Endothelial cell of umbilical vein (primary cell): Measurements from ENCODE around the gene HMGN2. TPM values are rescaled to one million over a fixed set of nuclear protein-coding genes. Genes with fewer than 3 reads are reported as not detected.

Source experiments
- BruUV-seq: library from RNA; stranded (reverse); fragments of 400-500 nt; replicated peaks from 2 replicates; lab custom pipeline; 2021; lab: Mats Ljungman, UMichigan
- CTCF ChIA-PET: fragments of 300-600, 350-600 bp; sonication (Branson Sonifier 250); formaldehyde crosslinking; loops from one replicate; lab custom pipeline; 2021; ENCODE audit warnings: antibody characterized with exemption, inconsistent platforms; lab: Charles Lee
- POLR2A ChIA-PET: fragments of 300-600, 350-600 bp; sonication (Branson Sonifier 250); formaldehyde crosslinking; loops from one replicate; lab custom pipeline; 2021; ENCODE audit warnings: antibody characterized with exemption, inconsistent platforms; lab: Charles Lee
- DNase-seq: peaks from one replicate; pipeline ENCODE4 v3.0.0-alpha.2; 2011; ENCODE audit warnings: low read depth, low spot score
- FAIRE-seq: peaks from 2 replicates; lab custom pipeline; 2011; peaks lifted over from hg19 to GRCh38; lab: Jason Lieb, UNC
- H2AFZ ChIP-seq: 2 replicates; pipeline ENCODE4 v1.6.0; 2012; ENCODE audit warnings: low read depth, low read length, control low read depth, inconsistent platforms
- H3K27ac ChIP-seq: 2 replicates; pipeline ENCODE4 v1.5.1; 2011; ENCODE audit warnings: low read depth, mild to moderate bottlenecking, control low read depth, low read length, moderate library complexity; ENCODE audit not compliant: insufficient read depth
- H3K27me3 ChIP-seq, 2 experiments: 2 replicates each; pipeline versions ENCODE4 v1.6.0 to v1.6.1; 2011; ENCODE audit warnings: low read length in 2 of 2, mixed read lengths in 1 of 2; ENCODE audit not compliant: control insufficient read depth in 2 of 2, insufficient read depth in 2 of 2
- H3K36me3 ChIP-seq, 2 experiments: 2 replicates in 1 of 2; 3 replicates in 1 of 2; pipeline ENCODE4 v1.5.1; 2011; ENCODE audit warnings: low read length in 2 of 2, mild to moderate bottlenecking in 1 of 2, moderate library complexity in 1 of 2; ENCODE audit not compliant: control insufficient read depth in 2 of 2, insufficient read depth in 2 of 2; ENCODE audit errors: extremely low read depth in 1 of 2
- H3K4me1 ChIP-seq: 3 replicates; pipeline ENCODE4 v1.5.1; 2011; ENCODE audit warnings: mild to moderate bottlenecking, low read length; ENCODE audit not compliant: control insufficient read depth, insufficient read depth; ENCODE audit errors: extremely low read depth
- H3K4me2 ChIP-seq: 2 replicates; pipeline ENCODE4 v1.6.1; 2011; ENCODE audit warnings: low read length, control low read depth, mixed read lengths; ENCODE audit not compliant: insufficient read depth
- H3K4me3 ChIP-seq, 3 experiments: fragments of 200-600 bp in 1 of 3; sonication (generic), shearing (Covaris generic) in 1 of 3; replicated peaks in 1 of 3; 2 replicates each; pipeline ENCODE4 v1.5.1; 2011 to 2016; ENCODE audit warnings: control low read depth in 3 of 3, low read length in 3 of 3, mild to moderate bottlenecking in 2 of 3, inconsistent platforms in 1 of 3, low read depth in 1 of 3, moderate library complexity in 1 of 3; ENCODE audit not compliant: insufficient read depth in 1 of 3
- H3K79me2 ChIP-seq: 2 replicates; pipeline ENCODE4 v1.6.0; 2012; ENCODE audit warnings: low read length, inconsistent platforms; ENCODE audit not compliant: control insufficient read depth, insufficient read depth
- H3K9ac ChIP-seq: replicated peaks from 2 replicates; pipeline ENCODE3; 2011; ENCODE audit warnings: low read length, control low read depth; ENCODE audit not compliant: insufficient read depth; ENCODE audit errors: extremely low read depth
- H3K9me1 ChIP-seq: replicated peaks from 3 replicates; pipeline ENCODE4 v1.6.0; 2011; ENCODE audit warnings: mild to moderate bottlenecking, low read length; ENCODE audit not compliant: control insufficient read depth, insufficient read depth; ENCODE audit errors: extremely low read depth
- H3K9me3 ChIP-seq: replicated peaks from 2 replicates; pipeline ENCODE4 v1.5.1; 2012; ENCODE audit warnings: low read length, inconsistent platforms; ENCODE audit not compliant: control insufficient read depth, insufficient read depth
- H4K20me1 ChIP-seq: replicated peaks from 2 replicates; pipeline ENCODE3; 2011; ENCODE audit warnings: mild to moderate bottlenecking, low read length; ENCODE audit not compliant: control insufficient read depth, insufficient read depth; ENCODE audit errors: extremely low read depth
- EZH2 ChIP-seq: IDR thresholded peaks from 2 replicates; pipeline ENCODE4 v1.6.1; 2012; ENCODE audit warnings: borderline replicate concordance, low read depth, mild to moderate bottlenecking, moderate library complexity, low read length, inconsistent platforms; ENCODE audit not compliant: severe bottlenecking
- FOS ChIP-seq: IDR thresholded peaks from 2 replicates; pipeline ENCODE4 v1.6.1; 2011; ENCODE audit warnings: mild to moderate bottlenecking, low read length, moderate library complexity, borderline replicate concordance; ENCODE audit not compliant: insufficient read depth
- GATA2 ChIP-seq: IDR thresholded peaks from 2 replicates; pipeline ENCODE4 v1.7.0; 2011; ENCODE audit warnings: low read depth, mild to moderate bottlenecking, moderate library complexity, mixed read lengths, low read length; ENCODE audit not compliant: insufficient read length, insufficient read depth
- JUN ChIP-seq: IDR thresholded peaks from 2 replicates; pipeline ENCODE4 v1.6.1; 2011; ENCODE audit warnings: borderline replicate concordance, low read depth; ENCODE audit not compliant: insufficient read length, insufficient read depth
- MAX ChIP-seq: IDR thresholded peaks from 2 replicates; pipeline ENCODE4 v1.6.1; 2011; ENCODE audit not compliant: insufficient read depth, insufficient read length
- MYC ChIP-seq: IDR thresholded peaks from one replicate; pipeline ENCODE4 v1.6.1; 2011; ENCODE audit warnings: mild to moderate bottlenecking, low read depth, low read length
- POLR2A ChIP-seq: IDR thresholded peaks from 2 replicates; pipeline ENCODE4 v1.6.1; 2012; ENCODE audit warnings: low read depth, mild to moderate bottlenecking, control low read depth, low read length
- POLR2AphosphoS5 ChIP-seq: IDR thresholded peaks from 2 replicates; pipeline ENCODE4 v1.6.1; 2012; ENCODE audit warnings: low read depth, mild to moderate bottlenecking, control low read depth, low read length, moderate library complexity; ENCODE audit not compliant: insufficient read depth
- dilution Hi-C: fragments of 300-500 bp; cut with MboI; formaldehyde crosslinking; loops from one replicate; pipeline ENCODE4 v1.15.0; 2019; ENCODE audit warnings: low sequenced_read_pairs; ENCODE audit not compliant: extremely low pct_ligation_motif_present
- intact Hi-C: fragments of 100-400 bp; cut with micrococcal nuclease; formaldehyde crosslinking; loops from one replicate; pipeline ENCODE4 v1.10.0; 2022
- polyA plus RNA-seq, 4 experiments: library from polyadenylated mRNA; depleted of rRNA in 3 of 4; stranded (reverse) in 3 of 4; unstranded in 1 of 4; fragments of >200 nt; gene quantifications; 2 replicates each; pipeline versions ENCODE4 v1.2.1 to v1.2.3, GENCODE V29; 2011 to 2012; ENCODE audit warnings: missing spikeins in 1 of 4
- total RNA-seq: library from RNA; stranded (reverse); gene quantifications from 2 replicates; pipeline ENCODE4 v1.2.3, GENCODE V29; 2021
- TF ChIP-seq, protein P1 (sequence below), 2 donors: IDR thresholded peaks; 1 replicate in 1 of 2; 2 replicates in 1 of 2; pipeline ENCODE4 v1.5.1; 2011; ENCODE audit warnings: low read length in 2 of 2, mild to moderate bottlenecking in 2 of 2, moderate library complexity in 2 of 2, control low read depth in 1 of 2, inconsistent platforms in 1 of 2, low read depth in 1 of 2; ENCODE audit not compliant: insufficient read depth in 1 of 2; ENCODE audit errors: extremely low read depth in 1 of 2

The HMGN2 gene
- total and polyA plus RNA-seq, 2 donors (not counting 3 experiments of a cell fraction or from before 2014, with no cell fraction given): 240 to 580 TPM

DNA sequence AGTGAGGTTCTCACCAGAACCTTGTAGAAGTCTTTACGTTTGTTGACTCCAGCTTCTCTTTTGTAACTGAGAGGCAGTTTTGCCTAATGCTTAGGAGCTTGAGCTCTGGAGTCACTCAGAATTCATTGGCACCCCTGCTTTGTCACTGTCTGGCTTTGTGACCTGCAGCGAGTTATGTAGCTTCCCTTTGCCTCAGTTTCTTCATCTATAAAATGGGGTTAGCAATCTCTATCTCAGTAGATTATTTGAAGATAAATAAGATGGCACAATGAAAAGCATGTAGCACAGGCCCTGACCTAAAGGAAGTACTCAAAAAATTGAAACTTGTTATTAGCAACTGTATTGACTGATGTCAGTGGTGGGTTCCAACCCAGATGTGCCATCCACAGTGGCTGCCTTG lies 32.0 kb upstream of the HMGN2 start:
- no peaks in the 10 kb centered on the region for H3K4me1 ChIP-seq
- no peak overlapping the region for H3K9ac ChIP-seq
- ChIA-PET CTCF (interaction anchor here (1.8 kb wide), 1 partner anchor 30 kb away, joined by 5 read pairs; no protein-coding TSS in a partner anchor), POLR2A (no interaction called here)
- H3K79me2 ChIP-seq: no peaks in the 10 kb centered on the region
- H3K9me3 ChIP-seq: no peaks in the 10 kb centered on the region
- TF ChIP-seq MAX: no peak
- TF ChIP-seq, protein P1, sequence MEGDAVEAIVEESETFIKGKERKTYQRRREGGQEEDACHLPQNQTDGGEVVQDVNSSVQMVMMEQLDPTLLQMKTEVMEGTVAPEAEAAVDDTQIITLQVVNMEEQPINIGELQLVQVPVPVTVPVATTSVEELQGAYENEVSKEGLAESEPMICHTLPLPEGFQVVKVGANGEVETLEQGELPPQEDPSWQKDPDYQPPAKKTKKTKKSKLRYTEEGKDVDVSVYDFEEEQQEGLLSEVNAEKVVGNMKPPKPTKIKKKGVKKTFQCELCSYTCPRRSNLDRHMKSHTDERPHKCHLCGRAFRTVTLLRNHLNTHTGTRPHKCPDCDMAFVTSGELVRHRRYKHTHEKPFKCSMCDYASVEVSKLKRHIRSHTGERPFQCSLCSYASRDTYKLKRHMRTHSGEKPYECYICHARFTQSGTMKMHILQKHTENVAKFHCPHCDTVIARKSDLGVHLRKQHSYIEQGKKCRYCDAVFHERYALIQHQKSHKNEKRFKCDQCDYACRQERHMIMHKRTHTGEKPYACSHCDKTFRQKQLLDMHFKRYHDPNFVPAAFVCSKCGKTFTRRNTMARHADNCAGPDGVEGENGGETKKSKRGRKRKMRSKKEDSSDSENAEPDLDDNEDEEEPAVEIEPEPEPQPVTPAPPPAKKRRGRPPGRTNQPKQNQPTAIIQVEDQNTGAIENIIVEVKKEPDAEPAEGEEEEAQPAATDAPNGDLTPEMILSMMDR (IDR thresholded peaks at IDR 0.05; ENCODE audit: extremely low read depth in 1 of 2, insufficient read depth in 1 of 2, low read depth in 1 of 2, low read length in 2 of 2): no peak
- no peak for TF ChIP-seq POLR2A
- TF ChIP-seq FOS: no peak
- no peak for TF ChIP-seq JUN
- no peak for TF ChIP-seq GATA2
- TF ChIP-seq EZH2: no peak
- no peak for TF ChIP-seq POLR2AphosphoS5
- no peak for TF ChIP-seq MYC
- intact Hi-C loops: no loop called here
- no peak overlapping the region for H3K27ac ChIP-seq
- H3K36me3 ChIP-seq: peaks cover 14 to 34% of the 10 kb centered on the region in 2 experiments
- FAIRE-seq (no peak), DNase-seq (no peak)
- no peaks in the 10 kb centered on the region for H3K27me3 ChIP-seq
- no peaks in the 10 kb centered on the region for H4K20me1 ChIP-seq
- H3K4me2 ChIP-seq: no peak overlapping the region
- BruUV-seq: no TSS peak
- no peaks in the 10 kb centered on the region for H3K9me1 ChIP-seq
- no peak overlapping the region for H3K4me3 ChIP-seq
- no peak overlapping the region for H2AFZ ChIP-seq
- dilution Hi-C loops: no loop called here
